Endometrial microvascular endothelial cells (primary cell): ENCODE data around the gene BTRC. TPM values are rescaled to one million over a fixed set of nuclear protein-coding genes. Genes with fewer than 3 reads are reported as not detected.

ENCODE experiments used
- in situ Hi-C: cut with HindIII; loops from 2 replicates; pipeline ENCODE4 v1.10.0; 2017; ENCODE audit warnings: low sequenced_read_pairs, low pct_unique_long_range_greater_than_20kb; ENCODE audit errors: inconsistent ontology term
- total RNA-seq: library from RNA; depleted of rRNA; stranded (reverse); fragments of >200 nt; gene quantifications from one replicate; pipeline ENCODE4 v1.2.3, GENCODE V29; 2015; ENCODE audit errors: inconsistent ontology term

Gene BTRC
- total RNA-seq, 1 donor from 2014 or later: 14.5 TPM

GRCh38 chr10:101569622-101570427 is 215.9 kb downstream of the BTRC start:
- in situ Hi-C loops: no loop called here

- in situ Hi-C loops: no loop called here
These were observed 216.7 kb downstream of the BTRC start for GRCh38 chr10:101570428-101571270.

GRCh38 chr10:101571271-101571925 is 217.4 kb downstream of the BTRC start:
- in situ Hi-C loops: no loop called here

GRCh38 chr10:101572126-101572525 is 218.2 kb downstream of the BTRC start:
- in situ Hi-C loops: no loop called here

DNA sequence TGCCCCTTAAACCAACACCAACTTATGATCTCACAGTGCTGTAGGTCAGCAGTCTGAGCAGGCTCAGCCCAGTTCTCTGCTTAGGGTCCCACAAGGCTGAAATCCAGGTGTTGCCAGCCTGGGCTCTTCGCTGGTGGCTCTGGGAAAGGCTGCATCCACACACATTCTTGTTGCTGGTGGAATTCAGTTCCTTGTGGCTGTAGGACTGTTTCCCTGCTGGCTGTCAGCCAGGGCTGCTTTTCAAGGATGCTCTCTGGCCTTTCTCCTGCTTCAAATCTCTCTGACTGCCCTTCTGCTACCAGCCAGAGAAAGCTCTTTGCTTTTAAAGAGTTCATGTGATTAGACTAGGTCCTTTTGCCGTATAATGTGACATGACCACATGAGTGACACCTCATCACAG is 218.8 kb downstream of the BTRC start:
- in situ Hi-C loops: no loop called here

DNA sequence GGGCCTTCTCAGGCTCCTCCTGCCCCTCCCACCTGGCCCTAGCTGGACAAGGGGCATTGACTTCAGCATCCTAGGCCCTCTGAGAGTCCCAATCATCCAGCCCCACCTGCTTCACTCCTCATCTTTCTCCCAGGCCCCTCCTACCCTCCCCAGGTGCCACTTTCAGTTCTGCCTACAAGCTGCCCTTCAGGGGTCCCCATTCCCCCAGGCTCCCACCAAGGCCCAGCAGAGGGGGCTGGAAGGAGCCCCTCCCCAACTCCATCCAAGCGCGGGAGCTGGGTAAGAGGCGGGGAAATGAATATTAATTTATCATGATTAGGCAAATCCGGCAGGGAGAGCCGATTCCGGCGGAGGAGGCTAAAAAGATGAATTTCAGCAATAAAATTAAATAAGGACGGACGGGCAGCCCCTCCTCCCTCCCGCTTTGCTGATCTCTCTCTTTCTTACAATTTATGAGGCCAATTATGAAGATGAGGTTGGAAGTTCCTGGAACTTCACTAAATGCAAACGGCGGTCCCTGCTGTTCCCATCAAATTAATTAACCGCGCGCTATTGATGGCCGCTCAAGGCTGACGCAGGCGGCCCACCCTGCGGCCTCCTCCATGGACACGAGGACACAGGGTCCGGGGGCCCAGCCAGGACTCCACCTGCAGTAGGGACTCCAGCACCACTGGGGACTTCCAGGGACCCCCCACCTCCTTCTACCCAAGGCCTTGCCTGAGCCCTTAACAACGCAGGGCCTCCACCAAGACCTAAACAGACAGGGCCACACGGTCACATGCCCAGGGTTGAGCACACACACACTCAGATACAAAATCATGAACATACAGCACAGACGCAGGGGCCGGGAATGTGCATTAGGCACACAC is 220.2 kb downstream of the BTRC start:
- in situ Hi-C loops: no loop called here

GRCh38 chr10:101575091-101575490 is 221.1 kb downstream of the BTRC start:
- in situ Hi-C loops: loop anchor here (25.0 kb wide), 1 partner anchor 212 kb away; the partner anchor contains the start of genes FGF8 and NPM3

- in situ Hi-C loops: loop anchor here (25.0 kb wide), 1 partner anchor 212 kb away; the partner anchor contains the start of genes FGF8 and NPM3
These were observed 221.7 kb downstream of the BTRC start for GRCh38 chr10:101575580-101576210.

GRCh38 chr10:101576211-101576863 is 222.4 kb downstream of the BTRC start:
- in situ Hi-C loops: loop anchor here (25.0 kb wide), 1 partner anchor 211 kb away; the partner anchor contains the start of genes FGF8 and NPM3

DNA sequence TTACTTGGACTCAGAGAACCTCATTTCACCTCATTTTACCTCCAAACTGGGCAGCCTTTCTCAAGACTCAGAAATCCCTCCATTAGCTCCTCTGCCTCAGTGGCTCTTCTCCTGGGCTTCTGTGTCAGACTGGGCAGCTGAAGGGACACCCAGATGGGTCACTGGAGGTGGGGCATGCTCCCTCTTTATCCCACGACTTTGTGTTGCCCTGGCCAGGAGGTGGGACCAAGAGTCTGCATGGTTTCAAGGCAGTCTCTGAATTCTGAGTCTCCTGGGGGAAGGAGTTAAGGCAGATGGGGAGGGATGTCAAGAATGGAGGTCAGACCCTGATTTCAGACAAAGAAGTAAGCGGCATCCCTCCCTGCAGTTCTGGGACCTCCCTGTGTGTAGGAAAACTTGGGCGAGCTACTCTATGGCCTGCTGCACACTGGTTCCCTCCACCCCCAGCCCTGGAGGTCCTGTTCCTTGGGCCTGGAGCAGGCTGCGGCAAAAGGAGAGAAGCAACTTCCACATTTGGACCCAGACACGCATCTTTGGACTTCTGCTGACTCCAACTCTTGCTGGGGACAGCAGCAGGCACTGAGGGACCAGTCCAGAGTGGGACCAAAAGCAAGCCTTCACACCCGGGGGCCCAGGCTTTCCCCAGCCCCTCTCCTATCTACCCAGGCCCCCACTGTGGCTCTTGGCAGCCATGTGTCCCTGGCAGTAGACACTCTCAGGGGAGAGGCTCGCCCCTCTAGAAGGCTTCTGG is 223.3 kb downstream of the BTRC start:
- in situ Hi-C loops: loop anchor here (25.0 kb wide), 1 partner anchor 210 kb away; the partner anchor contains the start of genes FGF8 and NPM3

- in situ Hi-C loops: loop anchor here (25.0 kb wide), 1 partner anchor 209 kb away; the partner anchor contains the start of genes FGF8 and NPM3
These were observed 224.2 kb downstream of the BTRC start for GRCh38 chr10:101578192-101578591.

DNA sequence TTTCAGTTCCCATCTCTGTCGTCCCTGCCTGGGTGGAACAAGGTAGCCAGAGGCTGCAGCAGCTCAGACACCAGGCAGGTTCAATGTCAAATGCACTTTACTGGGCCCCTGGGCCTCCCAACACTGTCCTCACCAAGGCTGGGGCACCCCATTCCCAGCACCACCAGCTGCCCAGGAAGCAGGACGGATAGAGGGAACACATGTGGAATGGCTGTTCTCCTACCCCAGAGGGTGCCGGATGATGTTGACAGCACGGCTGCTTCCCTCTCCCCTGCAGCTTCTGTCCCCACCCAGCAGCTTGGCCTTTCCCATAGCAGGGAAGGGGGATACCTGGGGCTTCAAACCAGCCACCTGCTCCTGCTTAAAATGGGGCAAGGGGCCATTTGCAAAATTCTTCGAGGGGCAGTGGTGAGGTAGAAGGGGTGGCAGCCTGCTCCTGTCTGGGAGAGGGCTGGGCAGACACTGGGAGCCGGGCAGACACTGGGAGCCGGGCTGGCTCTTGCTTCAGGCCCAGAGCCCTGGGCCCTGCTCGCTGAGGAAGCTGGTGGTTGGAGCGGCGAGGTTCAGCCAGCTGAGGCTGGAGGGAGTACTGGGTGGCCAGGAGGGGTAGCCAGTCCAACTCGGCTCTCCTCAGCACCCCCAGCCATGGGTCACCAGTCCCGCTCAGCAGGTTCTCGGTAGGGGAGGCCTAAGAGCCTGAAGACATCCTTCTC is 225.0 kb downstream of the BTRC start:
- in situ Hi-C loops: loop anchor here (25.0 kb wide), 1 partner anchor 208 kb away; the partner anchor contains the start of genes FGF8 and NPM3

DNA sequence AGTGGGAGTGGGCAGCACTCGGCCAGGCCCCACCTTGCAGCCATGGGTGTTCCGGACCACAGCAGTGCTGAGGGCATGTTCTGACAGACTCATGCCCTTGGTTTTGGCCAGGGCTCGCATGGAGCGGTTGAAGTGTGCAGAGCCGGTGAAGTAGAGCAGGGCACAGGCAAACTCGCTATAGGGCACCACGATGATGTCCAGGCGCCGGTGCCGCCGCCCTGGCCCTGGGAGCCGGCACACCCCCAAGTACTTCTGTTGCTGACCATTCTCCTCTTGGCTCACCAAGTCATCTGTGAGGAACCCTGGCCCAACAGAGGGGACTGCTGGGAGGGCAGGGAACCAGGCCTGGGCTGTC is 225.5 kb downstream of the BTRC start:
- in situ Hi-C loops: loop anchor here (25.0 kb wide), 1 partner anchor 208 kb away; the partner anchor contains the start of genes FGF8 and NPM3

- in situ Hi-C loops: loop anchor here (25.0 kb wide), 1 partner anchor 207 kb away; the partner anchor contains the start of genes FGF8 and NPM3
These were observed 226.8 kb downstream of the BTRC start for GRCh38 chr10:101580486-101581399.

DNA sequence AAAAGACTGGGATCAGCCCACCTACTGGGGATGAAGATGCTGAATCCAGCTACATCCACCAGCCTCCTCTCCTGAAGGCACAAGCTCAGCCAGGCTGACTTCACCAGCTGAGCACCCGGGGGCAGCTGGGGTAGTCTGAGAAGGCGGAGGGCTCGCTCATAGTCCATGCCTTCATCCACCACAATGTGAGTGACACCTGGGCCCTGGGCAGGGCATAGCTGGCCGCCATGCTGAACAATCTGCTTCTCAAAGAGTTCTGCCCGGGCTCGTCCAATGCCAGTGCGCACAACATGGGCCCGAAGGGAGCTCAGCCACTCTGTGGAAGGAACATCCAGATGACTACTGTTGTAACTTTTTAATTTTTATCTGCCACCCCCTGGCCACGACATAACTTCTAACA is 231.9 kb downstream of the BTRC start:
- in situ Hi-C loops: loop anchor here (25.0 kb wide), 1 partner anchor 201 kb away; the partner anchor contains the start of genes FGF8 and NPM3
